GM10847 (cell line): ENCODE measurements around the gene FRAT2.

Source experiments
- POLR2A ChIP-seq: IDR thresholded peaks from 2 replicates; pipeline ENCODE4 v1.6.1; 2011; ENCODE audit not compliant: insufficient read length; ENCODE audit errors: extremely low read depth

The FRAT2 gene

DNA sequence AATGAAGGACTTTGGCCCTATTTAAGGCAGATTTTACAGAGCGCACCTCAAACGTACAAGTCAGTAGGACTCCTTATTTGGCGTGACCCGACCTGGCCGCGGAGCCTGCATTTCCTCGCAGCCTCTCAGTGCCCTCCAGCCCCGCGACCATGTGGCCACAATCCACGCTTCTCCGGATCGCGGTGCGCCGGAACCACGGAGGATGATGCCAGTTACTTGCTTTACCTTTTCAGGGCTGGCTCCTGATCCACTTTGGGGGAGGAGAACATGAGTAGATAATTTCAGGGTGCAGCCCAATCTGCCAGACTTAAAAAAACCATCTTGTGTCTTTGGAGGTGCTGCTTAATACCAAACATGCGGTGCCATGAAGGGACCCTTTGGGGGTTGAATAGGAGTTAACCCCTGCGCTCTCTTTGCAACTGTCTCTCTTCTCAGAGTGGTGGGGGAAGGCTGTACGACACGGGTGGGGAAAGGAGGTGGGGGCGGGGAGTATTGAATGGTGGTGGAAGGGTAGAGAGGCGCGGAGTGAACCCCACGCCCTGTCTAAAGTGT is 14.0 kb downstream of the FRAT2 start:
- TF ChIP-seq POLR2A, result no peak

DNA sequence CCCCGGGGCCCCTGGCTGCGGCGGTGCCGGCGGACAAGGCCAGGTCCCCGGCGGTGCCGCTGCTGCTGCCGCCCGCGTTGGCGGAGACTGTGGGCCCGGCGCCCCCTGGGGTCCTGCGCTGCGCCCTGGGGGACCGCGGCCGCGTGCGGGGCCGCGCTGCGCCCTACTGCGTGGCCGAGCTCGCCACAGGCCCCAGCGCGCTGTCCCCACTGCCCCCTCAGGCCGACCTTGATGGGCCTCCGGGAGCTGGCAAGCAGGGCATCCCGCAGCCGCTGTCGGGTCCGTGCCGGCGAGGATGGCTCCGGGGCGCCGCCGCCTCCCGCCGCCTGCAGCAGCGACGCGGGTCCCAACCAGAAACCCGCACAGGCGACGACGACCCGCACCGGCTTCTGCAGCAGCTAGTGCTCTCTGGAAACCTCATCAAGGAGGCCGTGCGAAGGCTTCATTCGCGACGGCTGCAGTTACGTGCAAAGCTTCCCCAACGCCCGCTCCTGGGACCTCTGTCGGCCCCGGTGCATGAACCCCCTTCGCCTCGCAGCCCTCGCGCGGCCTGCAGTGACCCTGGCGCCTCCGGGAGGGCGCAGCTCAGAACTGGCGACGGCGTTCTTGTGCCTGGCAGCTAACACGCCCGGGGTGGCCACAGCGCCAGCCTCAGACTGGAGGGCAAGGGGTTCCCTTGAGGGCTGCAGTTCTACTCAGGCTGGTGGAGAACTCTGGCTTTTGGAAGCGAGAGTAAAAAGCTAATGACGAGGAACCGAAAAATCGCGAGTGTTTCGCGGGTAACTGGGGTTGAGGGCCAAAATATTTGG is 14.7 kb downstream of the FRAT2 start:
- TF ChIP-seq POLR2A, result no peak

DNA sequence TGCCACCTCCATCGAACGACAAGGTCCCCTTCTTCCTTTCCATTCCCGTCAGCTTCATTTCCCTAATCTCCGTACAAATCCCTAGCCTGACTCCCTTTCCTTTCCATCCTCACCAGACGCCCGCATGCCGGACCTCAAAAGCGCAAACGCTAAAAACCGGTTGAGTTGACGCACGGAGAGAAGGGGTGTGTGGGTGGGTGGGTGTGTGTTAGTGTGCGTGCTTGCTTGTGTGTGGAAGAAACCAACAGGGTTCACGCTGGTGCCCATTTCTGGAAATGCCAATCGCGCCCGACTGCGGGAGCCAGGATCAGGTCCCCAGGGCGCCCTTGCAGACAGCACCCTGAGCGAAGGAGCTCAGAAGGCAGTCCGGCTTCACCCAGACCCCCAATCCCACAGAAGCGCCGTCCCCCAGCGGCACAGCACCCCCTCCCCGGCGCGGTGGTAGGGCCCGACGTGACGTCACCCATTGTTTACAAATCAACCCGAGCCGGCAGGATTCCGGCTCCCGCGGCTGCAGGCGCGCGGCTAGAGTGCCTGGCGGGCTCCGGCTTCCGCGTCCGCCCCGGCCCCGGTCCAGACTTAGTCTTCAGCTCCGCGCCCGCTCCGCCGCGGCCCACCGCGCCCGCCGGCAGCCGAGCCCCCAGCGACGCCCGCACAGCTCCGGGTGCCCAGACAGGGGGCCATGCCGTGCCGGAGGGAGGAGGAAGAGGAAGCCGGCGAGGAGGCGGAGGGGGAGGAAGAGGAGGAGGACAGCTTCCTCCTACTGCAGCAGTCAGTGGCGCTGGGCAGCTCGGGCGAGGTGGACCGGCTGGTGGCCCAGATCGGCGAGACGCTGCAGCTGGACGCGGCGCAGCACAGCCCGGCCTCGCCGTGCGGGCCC is 15.5 kb downstream of the FRAT2 start, which contains the start of gene FRAT1:
Gene FRAT1, plus strand, starts transcription at position 500 of the 880 bp plus-strand sequence. Its CDS starts 183 bp downstream, at position 683.
- peak; percentile 38 for TF ChIP-seq POLR2A

DNA sequence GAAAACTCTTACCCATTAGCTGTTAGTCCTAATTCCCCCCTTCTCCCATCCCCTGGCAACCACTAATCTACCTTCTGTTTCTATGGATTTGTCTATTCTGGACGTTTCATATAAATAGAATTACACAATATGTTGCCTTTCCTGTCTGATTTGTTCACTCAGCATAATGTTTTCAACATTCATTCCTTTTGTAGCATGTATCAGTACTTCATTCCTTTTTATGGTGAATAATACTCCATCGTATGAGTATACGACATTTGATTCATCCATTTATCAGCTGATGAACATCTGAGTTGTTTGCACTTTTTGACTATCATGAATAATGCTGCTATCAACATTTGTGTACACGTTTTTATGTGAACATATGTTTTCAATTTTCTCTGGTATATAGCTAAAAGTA is 19.9 kb downstream of the FRAT2 start:
- TF ChIP-seq POLR2A, result no peak

DNA sequence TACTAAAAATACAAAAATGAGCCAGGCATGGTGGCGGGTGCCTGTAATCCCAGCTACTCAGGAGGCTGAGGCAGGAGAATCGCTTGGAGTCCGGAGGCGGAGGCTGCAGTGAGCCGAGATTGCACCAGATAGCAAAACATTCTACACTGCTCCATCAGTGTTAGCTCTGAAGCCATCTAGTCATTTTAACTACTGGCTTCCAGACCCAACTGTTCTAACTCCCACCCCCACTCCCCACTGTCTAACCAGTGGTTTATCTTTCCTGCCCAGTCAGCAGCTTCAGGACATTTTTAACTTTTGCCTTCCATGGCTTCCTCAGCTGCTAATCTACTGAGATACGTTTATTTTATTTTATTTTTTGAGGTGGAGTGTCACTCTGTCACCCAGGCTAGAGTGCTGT is 21.6 kb downstream of the FRAT2 start:
- no peak for TF ChIP-seq POLR2A

DNA sequence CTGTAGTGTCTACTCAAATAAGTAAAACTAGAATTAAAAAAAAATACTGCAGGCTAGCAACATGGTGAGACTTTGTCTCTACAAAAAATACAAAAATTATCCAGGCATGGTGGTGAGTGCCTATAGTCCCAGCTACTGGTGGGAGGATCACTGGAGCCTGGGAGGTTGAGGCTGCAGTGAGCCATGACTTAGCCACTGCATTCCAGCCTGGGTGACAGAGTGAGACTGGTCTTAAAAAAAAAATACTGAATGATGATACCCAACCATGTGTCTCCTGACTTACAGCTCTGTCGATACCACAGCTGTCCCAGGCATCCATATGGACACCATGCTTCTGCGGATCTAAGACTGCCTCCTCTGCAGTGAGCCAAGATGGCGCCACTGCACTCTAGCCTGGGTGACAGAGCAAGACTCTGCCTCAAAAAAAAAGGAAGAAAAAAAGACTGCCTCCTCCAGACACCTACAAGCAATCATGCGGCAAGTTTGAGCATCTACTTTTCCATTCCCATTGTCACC is 23.4 kb downstream of the FRAT2 start:
- TF ChIP-seq POLR2A, result no peak

DNA sequence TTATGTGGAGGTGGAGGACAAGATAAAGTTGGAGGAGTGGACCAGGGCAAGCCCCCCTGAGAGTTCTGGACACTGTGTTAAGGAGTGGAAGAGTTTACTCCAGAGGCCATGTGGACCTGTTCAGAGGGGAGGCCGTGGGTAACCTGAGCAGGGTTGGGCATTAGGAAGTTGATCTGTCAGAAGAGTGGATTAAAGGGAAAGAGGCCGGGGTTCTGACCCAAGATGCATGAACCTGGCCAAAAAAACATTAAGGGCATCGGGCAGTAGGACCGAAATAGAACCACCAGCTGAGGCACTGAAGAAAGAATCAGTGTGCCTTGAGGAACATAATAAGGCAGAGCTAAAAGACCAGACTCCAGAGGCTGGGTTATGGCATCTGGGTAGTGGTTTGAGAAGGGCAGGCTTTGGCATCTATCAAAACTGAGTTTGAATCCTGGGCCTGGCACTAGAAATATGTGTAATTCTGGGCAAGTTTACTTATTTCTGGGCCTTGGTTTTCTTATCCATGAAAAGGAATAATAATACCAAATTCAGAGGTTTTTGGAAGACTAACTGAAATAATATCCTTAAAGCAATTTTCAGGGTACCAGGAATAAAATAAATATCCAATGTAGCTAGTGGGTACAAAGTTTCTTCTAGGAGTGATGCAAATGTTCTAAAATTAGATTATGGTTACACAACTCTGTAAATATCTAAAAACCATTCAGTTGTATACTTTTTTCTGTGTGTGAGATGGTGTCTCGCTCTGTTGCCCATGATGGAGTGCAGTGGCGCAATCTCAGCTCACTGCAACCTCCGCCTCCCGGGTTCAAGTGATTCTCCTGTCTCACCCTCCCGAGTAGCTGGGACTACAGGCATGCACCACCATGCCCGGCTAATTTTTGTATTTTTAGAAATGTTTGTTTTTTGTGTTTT is 26.4 kb downstream of the FRAT2 start:
- TF ChIP-seq POLR2A, result no peak

DNA sequence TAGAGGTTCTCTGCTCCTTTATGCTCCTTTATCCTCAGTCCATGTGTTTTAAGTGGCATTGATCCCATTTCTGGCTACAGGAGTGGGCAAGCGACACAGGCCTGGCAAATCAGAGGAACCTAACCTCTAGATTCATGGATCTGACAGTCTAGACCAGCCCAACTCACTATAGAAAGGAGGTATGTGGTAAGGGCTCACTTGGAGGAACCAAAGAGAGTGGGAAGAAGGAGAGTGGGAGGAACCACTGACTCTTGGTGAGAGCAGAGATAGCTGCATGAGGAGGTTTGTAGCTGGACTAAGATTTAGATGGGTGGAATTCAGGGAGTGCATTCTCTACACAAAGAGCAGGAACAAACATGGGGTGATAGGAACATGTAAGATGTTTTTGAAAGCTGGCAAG is 27.1 kb downstream of the FRAT2 start:
- TF ChIP-seq POLR2A, result no peak

DNA sequence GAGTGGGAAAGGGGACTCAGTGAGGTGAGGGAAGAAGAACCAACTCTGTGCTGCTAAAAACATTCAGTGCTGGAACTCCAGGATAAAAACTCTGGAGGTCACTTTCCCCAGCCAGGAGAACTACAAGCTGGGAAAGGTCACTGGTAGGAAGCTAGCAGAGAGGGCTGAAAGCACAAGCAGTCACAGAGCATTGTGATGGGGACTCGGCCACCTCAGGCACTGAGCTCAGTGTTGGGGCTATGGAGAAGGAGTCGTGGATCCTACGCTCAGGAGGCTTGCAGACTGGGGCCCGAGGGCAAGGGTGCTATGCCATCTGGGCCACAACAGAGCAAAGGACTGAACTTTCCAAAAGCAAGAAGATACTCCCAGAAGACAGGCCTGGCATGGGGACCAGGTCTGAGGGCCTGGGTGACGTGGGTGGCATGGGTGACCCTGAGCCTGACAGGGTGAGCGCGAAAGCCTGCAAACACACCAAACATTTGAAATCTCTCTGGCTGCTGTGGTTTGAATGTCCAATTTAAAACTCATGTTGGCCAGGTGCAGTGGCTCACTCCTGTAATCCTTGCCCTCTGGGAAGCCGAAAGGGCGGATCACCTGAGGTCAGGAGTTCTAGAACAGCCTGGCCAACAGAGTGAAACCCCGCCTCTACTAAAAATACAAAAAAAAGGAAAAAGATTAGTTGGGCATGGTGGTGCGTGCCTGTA is 32.3 kb downstream of the FRAT2 start:
- TF ChIP-seq POLR2A, result no peak

DNA sequence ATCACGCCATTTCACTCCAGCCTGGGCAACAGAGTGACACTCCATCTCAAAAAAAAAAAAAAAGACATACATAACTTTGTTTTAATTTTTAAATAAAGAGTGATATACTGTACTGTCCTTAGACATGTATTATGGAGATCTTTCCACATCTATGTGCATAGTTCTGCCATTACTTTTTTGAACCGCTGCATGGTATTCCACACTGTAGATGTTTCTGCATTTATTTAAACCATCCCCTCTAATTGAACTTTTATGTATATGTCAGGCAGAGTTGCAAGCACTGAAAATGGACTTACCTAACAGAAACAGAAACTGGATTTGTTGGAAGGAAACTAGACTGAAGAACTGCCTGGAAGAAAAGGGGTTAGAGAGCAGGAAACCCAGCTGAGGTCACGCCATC is 33.5 kb downstream of the FRAT2 start:
- no peak for TF ChIP-seq POLR2A

DNA sequence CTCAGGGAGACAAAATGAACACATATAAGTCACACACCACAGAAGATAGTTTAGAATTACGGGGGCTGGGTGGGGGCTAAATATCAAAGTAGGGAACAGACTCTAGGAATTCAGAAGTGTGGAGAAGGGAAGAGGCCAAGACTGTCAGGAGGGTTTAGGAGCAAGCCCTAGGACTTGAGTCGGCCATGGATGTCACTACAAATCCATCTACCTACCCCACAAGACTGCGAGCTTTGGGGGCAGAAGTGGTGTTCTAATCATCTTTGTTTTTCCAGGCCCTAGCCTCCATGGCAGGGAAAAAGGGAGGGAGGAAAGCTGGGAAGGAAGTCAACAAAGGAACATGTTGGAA is 36.3 kb downstream of the FRAT2 start:
- TF ChIP-seq POLR2A, result no peak

DNA sequence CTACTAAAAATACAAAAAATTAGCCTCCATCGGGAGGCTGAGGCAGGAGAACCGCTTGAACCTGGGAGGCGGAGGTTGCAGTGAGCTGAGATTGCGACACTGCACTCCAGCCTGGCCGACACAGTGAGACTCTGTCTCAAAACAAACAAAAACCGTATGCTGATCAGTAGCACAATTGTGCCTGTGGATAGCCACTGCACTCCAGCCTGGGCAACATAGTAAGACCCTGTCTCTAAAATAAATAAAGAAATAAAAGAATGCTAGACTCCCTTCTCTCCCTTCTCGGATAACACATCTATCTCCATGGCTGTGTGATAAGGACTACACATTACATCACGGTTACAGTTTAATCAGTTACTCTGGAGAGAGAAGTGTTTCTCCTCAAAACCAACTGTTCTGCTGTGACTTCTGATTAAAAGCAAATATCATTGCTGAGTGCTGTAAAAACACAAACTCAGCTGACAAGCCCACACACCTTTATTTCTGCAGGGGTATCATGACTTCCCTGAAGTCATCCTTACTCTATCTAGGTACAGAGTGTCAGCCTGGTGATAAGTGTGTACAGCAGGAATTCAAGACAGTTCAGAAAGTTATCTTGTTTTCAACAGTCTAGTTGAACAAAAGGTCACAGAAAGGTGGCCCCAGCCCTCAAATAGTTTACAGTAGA is 36.8 kb downstream of the FRAT2 start:
- TF ChIP-seq POLR2A, result no peak

DNA sequence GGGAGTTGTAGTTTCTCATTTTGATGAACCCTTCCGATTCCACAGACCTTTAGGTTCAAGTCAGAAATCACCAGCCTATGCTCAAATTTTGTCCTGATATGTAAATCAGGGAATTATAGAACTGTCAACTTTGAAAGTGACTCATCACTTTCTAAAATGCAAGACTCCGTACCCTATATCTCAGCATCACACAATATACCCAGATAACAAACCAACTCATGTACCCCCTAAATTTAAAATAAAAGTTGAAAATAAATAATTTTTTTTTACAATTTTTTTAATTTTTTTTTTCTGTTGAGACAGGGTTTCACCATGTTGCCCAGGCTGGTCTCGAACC is 41.7 kb downstream of the FRAT2 start:
- TF ChIP-seq POLR2A, result no peak
